T47D (cell line): ENCODE data around the gene ADGRF3.

ENCODE experiments used
- DNase-seq, 2 experiments: peaks; one replicate each; pipeline versions ENCODE4 v3.0.0 to v3.0.0-alpha.2; 2011 to 2012; ENCODE audit warnings: low read depth in 1 of 2, low spot score in 1 of 2
- JUND ChIP-seq: IDR thresholded peaks from 2 replicates; pipeline ENCODE4 v1.6.1; 2012; ENCODE audit warnings: low read depth
- in situ Hi-C: cut with HindIII; loops from 2 replicates; pipeline ENCODE4 v1.10.0; 2016; ENCODE audit warnings: low sequenced_read_pairs, low pct_unique_long_range_greater_than_20kb

Gene ADGRF3

GRCh38 chr2:26302846-26303245, 43.7 kb downstream of the ADGRF3 start:
- in situ Hi-C loops: no loop called here
- DNase-seq: peak in 1 of 2 experiments; percentile 47

GRCh38 chr2:26300234-26300925, 46.2 kb downstream of the ADGRF3 start:
- in situ Hi-C loops: no loop called here
- DNase-seq: no peak
- no peak for TF ChIP-seq JUND

More at GRCh38 chr2:26302846-26303245, 43.7 kb downstream of the ADGRF3 start:
- TF ChIP-seq JUND: no peak

- peak in 1 of 2 experiments; percentile 42 for DNase-seq
- in situ Hi-C loops: no loop called here
- TF ChIP-seq JUND: no peak
Measured at GRCh38 chr2:26299471-26300101, 47.0 kb downstream of the ADGRF3 start.

GRCh38 chr2:26298638-26299393, 47.8 kb downstream of the ADGRF3 start:
- no peak for TF ChIP-seq JUND
- in situ Hi-C loops: no loop called here
- DNase-seq: no peak

- TF ChIP-seq JUND: no peak
- no peak for DNase-seq
- in situ Hi-C loops: no loop called here
Measured at GRCh38 chr2:26298286-26298637, 48.3 kb downstream of the ADGRF3 start.

GRCh38 chr2:26297061-26297460, 49.5 kb downstream of the ADGRF3 start:
- in situ Hi-C loops: no loop called here
- TF ChIP-seq JUND: no peak

GRCh38 chr2:26295511-26295910, 51.1 kb downstream of the ADGRF3 start:
- no peak for DNase-seq
- TF ChIP-seq JUND: no peak
- in situ Hi-C loops: no loop called here

More at GRCh38 chr2:26297061-26297460, 49.5 kb downstream of the ADGRF3 start:
- DNase-seq: no peak

- no peak for TF ChIP-seq JUND
- in situ Hi-C loops: no loop called here
- DNase-seq: no peak
Measured at GRCh38 chr2:26292646-26293045, 53.9 kb downstream of the ADGRF3 start.

- DNase-seq: no peak
- in situ Hi-C loops: no loop called here
Measured at GRCh38 chr2:26290001-26290400, 56.6 kb downstream of the ADGRF3 start.

GRCh38 chr2:26285931-26286330, 60.7 kb downstream of the ADGRF3 start:
- in situ Hi-C loops: no loop called here
- DNase-seq: no peak
- TF ChIP-seq JUND: no peak

More at GRCh38 chr2:26290001-26290400, 56.6 kb downstream of the ADGRF3 start:
- no peak for TF ChIP-seq JUND

GRCh38 chr2:26284132-26284531, 62.5 kb downstream of the ADGRF3 start:
- no peak for DNase-seq
- TF ChIP-seq JUND: no peak
- in situ Hi-C loops: no loop called here

GRCh38 chr2:26283606-26284005, 63.0 kb downstream of the ADGRF3 start:
- DNase-seq: no peak
- TF ChIP-seq JUND: no peak
- in situ Hi-C loops: no loop called here

GRCh38 chr2:26281226-26281625, 65.4 kb downstream of the ADGRF3 start:
- in situ Hi-C loops: no loop called here
- no peak for DNase-seq
- no peak for TF ChIP-seq JUND

GRCh38 chr2:26279886-26280285, 66.7 kb downstream of the ADGRF3 start:
- DNase-seq: no peak
- in situ Hi-C loops: no loop called here

More at GRCh38 chr2:26279886-26280285, 66.7 kb downstream of the ADGRF3 start:
- no peak for TF ChIP-seq JUND
